Middle frontal gyrus (tissue), 1 donor: Measurements from ENCODE around the gene PIP5KL1.

Experiments used
- DNase-seq: peaks from one replicate; pipeline ENCODE4 v3.0.0-alpha.2; 2015; ENCODE audit warnings: low spot score; ENCODE audit errors: extremely low spot score

The PIP5KL1 gene

DNA sequence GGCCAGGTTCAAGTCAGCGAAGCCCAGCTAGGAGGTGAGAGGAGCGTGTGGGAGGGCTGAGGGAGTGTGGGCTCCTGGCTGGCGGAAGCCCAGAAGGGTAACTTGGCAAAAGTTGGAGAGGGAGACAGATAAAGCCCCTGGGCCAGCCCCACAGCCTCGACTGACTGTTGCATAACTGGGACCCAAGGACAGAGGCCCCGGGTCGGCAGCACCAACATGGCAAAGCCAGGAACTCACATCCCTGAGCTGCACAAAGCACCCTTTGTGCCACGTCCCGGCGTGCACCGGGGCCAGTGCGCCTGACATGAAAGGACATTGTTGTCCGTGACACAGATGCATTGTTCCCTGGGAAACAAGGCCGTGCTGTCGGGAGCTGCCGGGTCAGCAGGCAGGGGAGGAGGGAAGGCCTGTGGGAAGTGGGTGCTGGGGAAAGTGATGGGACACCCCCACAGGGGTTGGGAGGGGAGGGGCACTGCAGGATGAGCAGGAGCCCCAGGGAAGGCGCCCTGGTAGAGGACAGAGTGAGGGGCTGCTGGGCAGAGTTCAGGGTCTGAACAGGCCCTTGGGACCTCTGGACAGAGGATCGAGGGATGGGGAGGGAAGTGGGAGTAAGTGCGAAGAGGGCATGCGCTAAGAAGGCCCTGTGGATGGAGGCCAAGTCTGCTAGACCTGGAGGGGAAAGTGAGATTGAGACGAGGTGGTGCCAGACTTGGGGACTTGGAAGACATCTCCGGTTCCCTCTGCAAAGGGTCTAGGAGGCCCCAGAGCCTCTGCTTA is 20.1 kb upstream of the PIP5KL1 start:
- peak; percentile 86 for DNase-seq

DNA sequence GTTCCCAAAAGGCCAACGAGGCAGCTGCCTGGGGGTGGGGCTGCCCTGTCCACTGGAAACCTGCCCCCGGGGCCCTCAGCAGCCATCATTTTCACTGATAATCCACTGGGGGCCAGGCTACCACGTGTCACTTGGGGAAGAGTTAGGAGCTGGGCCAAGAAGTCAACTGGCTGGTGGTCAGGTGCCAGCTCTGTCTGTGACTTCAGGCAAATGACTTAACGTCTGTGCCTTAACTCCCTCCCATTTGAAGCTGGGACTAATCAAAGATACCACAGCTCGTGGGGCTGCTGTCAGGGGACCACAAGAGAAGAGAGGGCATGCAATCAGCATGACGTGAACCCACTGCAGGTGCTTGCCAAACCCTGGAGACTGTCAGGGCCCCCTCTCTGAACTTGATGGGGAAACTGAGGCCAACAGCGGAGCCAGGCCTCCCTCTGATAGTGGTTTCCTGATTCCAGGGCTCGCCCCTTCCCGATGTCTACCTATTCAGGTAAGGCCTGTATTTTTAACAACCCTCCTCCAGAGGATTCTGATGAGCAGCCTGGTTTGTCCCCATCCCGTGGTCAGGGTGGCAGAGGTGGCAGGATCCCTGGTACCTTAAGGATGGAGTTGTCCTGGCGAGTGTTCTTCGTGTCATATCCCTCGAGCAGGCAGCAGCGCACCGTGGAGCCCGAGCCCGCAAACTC is 19.4 kb upstream of the PIP5KL1 start:
- no peak for DNase-seq

DNA sequence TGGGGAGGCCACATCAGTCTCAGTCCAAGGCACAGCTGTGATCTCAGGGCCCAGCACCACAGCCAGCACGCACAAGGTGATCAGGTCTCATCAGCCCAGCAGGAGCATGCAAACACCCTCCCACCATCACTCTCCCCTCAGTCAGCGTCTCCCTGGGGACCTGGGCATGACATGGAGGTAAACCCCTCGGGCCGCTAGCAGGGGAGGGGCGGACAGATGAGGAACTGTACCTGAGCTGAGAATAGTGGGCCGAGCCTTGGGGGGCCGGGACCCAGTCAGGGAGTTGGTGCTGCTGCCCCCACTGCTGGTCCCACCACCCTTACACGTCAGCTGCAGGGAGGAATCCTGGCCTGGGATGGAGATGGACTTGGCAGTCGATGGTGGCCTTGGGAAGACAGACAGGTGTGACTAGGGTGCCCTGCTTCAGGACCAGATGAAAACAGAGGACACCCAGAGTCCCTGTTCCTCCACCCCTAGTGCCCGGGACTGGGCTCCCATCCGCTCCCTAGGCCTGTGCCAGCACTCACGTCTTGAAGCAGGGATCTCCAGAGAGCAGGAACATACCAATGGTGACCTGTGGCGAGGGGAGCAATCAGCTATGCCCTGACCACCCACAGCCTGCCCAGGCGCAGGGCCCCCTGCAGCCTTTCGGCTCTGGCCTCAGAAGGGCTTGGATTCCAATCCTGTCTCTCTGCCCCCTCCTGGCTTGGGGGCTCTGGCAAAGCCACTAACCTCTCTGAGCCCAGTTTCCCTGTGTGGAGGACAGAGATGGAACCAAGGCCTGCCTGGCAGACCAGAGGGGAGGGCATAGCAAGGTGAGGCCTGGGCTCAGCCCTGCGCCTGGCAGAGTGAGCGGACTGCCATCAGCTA is 17.5 kb upstream of the PIP5KL1 start:
- DNase-seq = no peak

- DNase-seq = no peak
Observed at GRCh38 chr9:127946728-127947127, 16.2 kb upstream of the PIP5KL1 start.

DNA sequence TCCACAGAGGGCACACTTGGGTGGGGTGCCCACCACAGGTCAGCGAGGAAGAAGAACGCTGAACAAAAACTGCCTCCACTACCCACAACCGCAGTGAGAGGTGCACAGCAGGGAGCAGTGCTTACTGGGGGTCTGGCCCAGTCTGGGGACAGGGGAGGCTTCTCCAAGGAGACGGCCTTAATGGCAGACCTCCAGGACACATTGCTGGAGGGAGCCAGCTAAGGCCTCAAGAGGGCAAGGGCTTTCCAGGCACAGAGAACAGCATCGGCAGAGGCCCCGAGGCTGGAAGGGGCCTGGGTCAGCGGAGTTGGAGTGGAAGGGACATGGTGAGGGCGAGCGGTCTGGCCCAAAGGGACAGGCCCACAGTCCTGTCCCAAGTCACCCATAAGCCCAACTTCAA is 15.4 kb upstream of the PIP5KL1 start:
- DNase-seq = no peak

- no peak for DNase-seq
Observed at GRCh38 chr9:127945338-127945737, 14.8 kb upstream of the PIP5KL1 start.

DNA sequence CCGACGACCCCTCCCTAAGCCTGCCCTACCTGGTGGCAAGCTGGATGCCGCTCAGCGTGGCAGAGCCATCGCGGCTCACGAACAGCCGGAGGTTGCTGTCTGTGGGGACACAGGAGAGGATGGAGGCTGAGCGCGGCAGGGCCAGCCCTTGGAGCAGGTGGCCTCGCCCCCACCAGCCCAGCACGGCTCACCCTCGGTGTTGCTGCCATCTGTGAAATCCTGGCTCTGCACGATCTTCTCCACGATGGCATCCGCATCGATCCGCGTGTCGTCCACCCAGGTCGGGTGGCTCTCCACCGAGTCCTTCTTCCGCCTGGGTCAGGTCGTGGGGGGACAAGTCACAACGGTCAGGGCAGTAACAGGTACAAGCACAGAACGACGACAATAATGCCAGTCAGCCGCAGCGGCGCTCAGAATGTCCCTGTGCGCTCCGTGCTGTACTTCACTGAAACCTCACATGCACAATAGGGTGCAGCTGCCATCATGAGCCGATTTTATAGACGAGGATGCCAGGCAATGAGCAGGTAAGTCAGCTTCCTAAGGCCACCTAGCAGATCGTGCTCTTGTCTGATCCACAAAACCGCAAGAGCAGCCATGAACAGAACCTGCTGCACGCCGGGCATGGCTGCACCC is 14.1 kb upstream of the PIP5KL1 start:
- DNase-seq = no peak

GRCh38 chr9:127943731-127944144 is 13.2 kb upstream of the PIP5KL1 start:
- peak; percentile 74 for DNase-seq

GRCh38 chr9:127943011-127943662 is 12.6 kb upstream of the PIP5KL1 start:
- DNase-seq = no peak

GRCh38 chr9:127942216-127943010 is 11.8 kb upstream of the PIP5KL1 start:
- DNase-seq = no peak

GRCh38 chr9:127941961-127942215 is 11.3 kb upstream of the PIP5KL1 start:
- DNase-seq = no peak

DNA sequence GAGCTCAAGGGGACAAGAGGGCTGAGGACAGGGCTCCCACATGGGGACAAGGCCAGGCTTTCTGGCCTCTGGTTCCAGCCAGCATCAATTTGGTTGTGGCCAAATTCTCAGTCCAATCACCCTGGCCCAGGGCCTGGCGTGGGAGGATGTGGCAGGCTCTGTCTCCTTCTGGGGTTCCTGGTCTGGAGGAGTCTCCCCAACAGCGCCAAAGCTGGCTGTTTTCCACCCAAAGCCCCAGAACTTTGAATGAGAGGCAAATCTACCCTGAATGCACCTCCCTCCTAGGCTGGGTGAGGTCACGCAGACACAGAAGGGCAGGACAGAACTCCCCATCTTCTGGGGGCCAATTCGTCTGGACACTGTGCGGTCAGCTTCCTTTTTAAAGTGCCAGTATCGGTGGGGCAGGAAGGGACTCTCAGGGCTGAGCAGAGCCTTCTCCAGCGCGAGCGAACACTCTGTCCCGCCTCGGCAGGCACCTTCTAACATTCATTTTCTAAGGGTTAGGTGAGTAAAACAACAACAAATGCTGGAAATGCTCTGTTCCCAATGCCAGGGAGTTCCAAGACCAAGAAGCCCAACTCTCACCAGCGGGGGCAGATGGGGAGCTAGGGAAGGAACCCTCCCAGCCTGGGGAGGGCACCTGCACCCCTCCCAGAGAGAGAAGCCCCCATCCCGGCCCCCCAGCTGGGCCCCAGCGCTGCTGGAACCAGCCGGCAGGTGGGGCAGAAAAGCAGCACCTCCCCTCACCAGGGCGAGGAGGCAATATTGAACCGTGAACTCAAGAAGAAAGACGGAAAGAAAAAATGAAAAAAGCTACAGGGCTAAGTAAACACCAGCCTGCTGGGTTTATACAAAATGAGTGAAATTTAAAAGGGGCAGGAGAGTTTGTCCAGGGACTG is 10.7 kb upstream of the PIP5KL1 start:
- no peak for DNase-seq

GRCh38 chr9:127940593-127940992 is 10.0 kb upstream of the PIP5KL1 start:
- DNase-seq = no peak

DNA sequence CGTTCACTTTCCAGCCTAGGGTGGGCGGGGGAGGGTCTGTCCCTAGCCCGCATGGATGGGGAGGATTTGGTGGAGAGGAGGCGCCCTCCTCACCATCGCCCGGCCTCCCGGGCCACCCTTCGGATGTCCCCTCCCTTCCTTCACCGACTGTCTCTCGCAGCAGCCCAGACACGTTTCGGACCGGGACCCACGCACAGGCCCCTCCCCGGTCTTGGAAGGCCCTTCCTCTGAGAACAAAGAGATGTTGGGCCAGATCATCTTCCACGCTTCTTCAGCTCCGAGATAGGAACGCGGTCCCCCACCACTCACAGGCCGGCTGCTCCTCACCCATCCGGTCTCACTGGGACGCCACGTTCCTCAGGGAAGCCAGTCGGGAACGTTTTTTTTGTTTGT is 7.7 kb upstream of the PIP5KL1 start:
- no peak for DNase-seq

DNA sequence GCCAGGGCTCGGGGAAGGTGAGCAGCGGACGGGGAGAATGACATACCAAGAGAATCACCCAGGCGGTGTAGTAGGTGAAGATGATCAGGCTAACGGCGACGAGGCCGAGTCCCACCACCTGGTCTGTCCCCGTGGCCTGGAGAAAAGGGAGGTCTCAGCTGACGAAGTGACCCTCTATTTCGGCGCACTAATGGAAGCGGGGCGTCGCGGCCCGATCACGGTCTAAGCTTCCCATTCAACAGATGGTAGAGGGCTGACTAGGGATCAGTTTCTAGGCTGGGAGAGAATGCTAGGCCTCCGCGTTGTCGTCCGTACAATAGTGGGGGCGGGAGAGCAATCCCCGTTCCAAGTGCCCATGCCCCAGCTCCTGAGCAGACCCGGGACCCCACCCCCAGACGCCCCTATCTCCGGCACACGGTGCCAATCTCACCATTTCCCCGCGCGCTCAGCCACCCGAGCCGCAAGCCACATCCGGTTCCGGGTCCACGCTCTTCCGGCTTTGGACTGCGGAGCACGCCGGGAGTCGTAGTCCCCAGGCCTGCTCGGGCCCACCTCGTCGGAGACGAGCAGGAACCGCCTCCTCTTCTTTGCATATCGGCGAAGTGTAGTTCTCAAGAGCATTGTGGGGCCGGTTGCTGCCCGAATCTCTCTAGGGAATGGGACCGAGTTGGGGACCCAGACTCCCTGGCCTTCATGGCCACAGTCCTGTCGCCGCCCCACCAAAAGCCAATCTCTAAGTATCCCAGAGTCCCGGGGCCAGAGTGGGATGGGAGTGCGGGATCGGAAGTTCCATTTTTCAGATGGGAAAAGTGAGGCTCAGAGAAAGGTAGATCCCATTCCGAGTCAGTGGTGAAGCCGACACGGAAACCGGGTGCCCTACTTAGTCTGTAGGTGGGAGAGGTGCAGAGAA is 7.1 kb upstream of the PIP5KL1 start, which contains the start of gene DPM2:
Gene DPM2 (minus strand): TSS at position 467 of the 910 bp plus-strand sequence. CDS start 34 bp downstream, at position 433.
- peak; percentile 79 for DNase-seq

DNA sequence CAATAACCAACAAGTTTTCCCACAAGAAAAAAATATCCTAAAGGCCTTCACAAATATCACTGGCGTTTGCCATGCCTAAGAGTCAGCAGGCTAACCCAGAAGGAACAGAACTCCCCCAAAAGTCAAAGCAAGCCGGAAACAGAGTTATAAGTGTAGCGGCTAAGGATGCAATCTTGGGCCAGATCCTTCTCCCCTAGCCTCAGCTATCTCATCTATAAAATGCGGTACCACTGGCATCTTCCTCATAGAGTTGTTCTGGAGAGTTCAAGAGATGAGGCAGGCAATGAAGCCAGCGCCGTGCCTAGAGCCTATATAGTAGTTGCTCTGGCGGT is 6.4 kb upstream of the PIP5KL1 start:
- no peak for DNase-seq

- no peak for DNase-seq
Observed at GRCh38 chr9:127936347-127936852, 5.8 kb upstream of the PIP5KL1 start.

DNA sequence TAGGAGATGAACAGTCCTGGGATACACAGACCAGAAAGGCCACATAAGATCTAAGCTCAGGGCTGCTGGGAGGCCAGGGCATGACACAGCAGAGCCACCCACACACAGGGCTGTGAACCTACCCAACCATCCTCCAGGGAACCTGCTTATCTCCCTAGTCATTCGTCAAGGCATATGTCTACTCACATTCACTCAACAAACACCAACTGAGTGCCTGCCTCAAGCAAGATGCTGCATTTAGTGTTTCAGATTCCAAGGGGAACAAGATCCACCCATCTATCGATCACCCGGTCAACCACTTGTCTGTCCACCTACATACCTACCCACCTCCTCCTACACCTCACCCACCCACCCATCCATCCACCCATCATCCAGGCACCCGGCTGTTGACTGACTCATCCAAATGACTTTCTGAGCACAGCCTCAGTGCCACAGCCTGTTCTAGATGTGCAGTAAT is 5.2 kb upstream of the PIP5KL1 start:
- DNase-seq = no peak
